Measurements from ENCODE around the gene BAZ2B. TPM values are rescaled to one million over a fixed set of nuclear protein-coding genes. Genes with fewer than 3 reads are reported as not detected.

Gene BAZ2B
- total and polyA plus RNA-seq, 2 donors (not counting 3 experiments of a cell fraction or from before 2014, with no cell fraction given): 22.1 to 73.8 TPM

- Histone ChIP-seq H3K36me3 (ENCODE audit: control insufficient read depth in 2 of 2, extremely low read depth in 1 of 2, insufficient read depth in 2 of 2, low read length in 2 of 2) (no peaks in the 10 kb centered on the region), H3K4me3 (replicated peaks in 1 of 3; ENCODE audit: insufficient read depth in 1 of 3, low read depth in 1 of 3, low read length in 3 of 3) (no peak overlapping the region), H3K27me3 (ENCODE audit: control insufficient read depth in 2 of 2, insufficient read depth in 2 of 2, low read length in 2 of 2) (no peaks in the 10 kb centered on the region), H3K9ac (replicated peaks; ENCODE audit: extremely low read depth, insufficient read depth, low read length) (no peak overlapping the region), H4K20me1 (replicated peaks; ENCODE audit: control insufficient read depth, extremely low read depth, insufficient read depth, low read length) (no peaks in the 10 kb centered on the region), H3K9me3 (replicated peaks; ENCODE audit: control insufficient read depth, insufficient read depth, low read length) (no peaks in the 10 kb centered on the region), H3K4me1 (ENCODE audit: control insufficient read depth, extremely low read depth, insufficient read depth, low read length) (no peaks in the 10 kb centered on the region), H2AFZ (ENCODE audit: low read depth, low read length) (no peak overlapping the region), H3K79me2 (ENCODE audit: control insufficient read depth, insufficient read depth, low read length) (peaks cover 11% of the 10 kb centered on the region), H3K9me1 (replicated peaks; ENCODE audit: control insufficient read depth, extremely low read depth, insufficient read depth, low read length) (no peaks in the 10 kb centered on the region), H3K4me2 (ENCODE audit: insufficient read depth, low read length) (no peak overlapping the region), H3K27ac (ENCODE audit: insufficient read depth, low read depth, low read length) (no peak overlapping the region)
- ChIA-PET POLR2A (no interaction called here), CTCF (no interaction called here)
- intact Hi-C loops (cut with micrococcal nuclease) (no loop called here), dilution Hi-C loops (cut with MboI; ENCODE audit: extremely low pct_ligation_motif_present, low sequenced_read_pairs) (no loop called here)
- TF ChIP-seq JUN (IDR thresholded peaks at IDR 0.05; ENCODE audit: borderline replicate concordance, insufficient read depth, insufficient read length, low read depth): no peak
- no peak for TF ChIP-seq MYC (IDR thresholded peaks at IDR 0.05; ENCODE audit: low read depth, low read length)
- TF ChIP-seq CTCF (IDR thresholded peaks at IDR 0.05; ENCODE audit: extremely low read depth in 1 of 2, insufficient read depth in 1 of 2, low read depth in 1 of 2, low read length in 2 of 2): no peak
- no TSS peak for BruUV-seq (replicated peaks)
- DNase-seq (ENCODE audit: low read depth, low spot score) (no peak), FAIRE-seq (no peak)
Measured at GRCh38 chr2:159572459-159572858, 43.9 kb downstream of the BAZ2B start.

GRCh38 chr2:159571540-159572260, 44.6 kb downstream of the BAZ2B start:
- Histone ChIP-seq H3K9me1 (replicated peaks; ENCODE audit: control insufficient read depth, extremely low read depth, insufficient read depth, low read length) (no peaks in the 10 kb centered on the region), H3K27ac (ENCODE audit: insufficient read depth, low read depth, low read length) (no peak overlapping the region), H3K36me3 (ENCODE audit: control insufficient read depth in 2 of 2, extremely low read depth in 1 of 2, insufficient read depth in 2 of 2, low read length in 2 of 2) (no peaks in the 10 kb centered on the region), H3K4me3 (replicated peaks in 1 of 3; ENCODE audit: insufficient read depth in 1 of 3, low read depth in 1 of 3, low read length in 3 of 3) (no peak overlapping the region), H3K79me2 (ENCODE audit: control insufficient read depth, insufficient read depth, low read length) (peaks cover 11% of the 10 kb centered on the region), H3K9ac (replicated peaks; ENCODE audit: extremely low read depth, insufficient read depth, low read length) (no peak overlapping the region), H3K27me3 (ENCODE audit: control insufficient read depth in 2 of 2, insufficient read depth in 2 of 2, low read length in 2 of 2) (no peaks in the 10 kb centered on the region), H3K4me2 (ENCODE audit: insufficient read depth, low read length) (no peak overlapping the region), H3K4me1 (ENCODE audit: control insufficient read depth, extremely low read depth, insufficient read depth, low read length) (no peaks in the 10 kb centered on the region), H3K9me3 (replicated peaks; ENCODE audit: control insufficient read depth, insufficient read depth, low read length) (no peaks in the 10 kb centered on the region), H4K20me1 (replicated peaks; ENCODE audit: control insufficient read depth, extremely low read depth, insufficient read depth, low read length) (no peaks in the 10 kb centered on the region), H2AFZ (ENCODE audit: low read depth, low read length) (no peak overlapping the region)
- FAIRE-seq (peak; percentile 4), DNase-seq (ENCODE audit: low read depth, low spot score) (no peak)
- dilution Hi-C loops (cut with MboI; ENCODE audit: extremely low pct_ligation_motif_present, low sequenced_read_pairs) (no loop called here), intact Hi-C loops (cut with micrococcal nuclease) (no loop called here)
- POLR2A ChIA-PET: no interaction called here
- no TSS peak for BruUV-seq (replicated peaks)
- CTCF ChIA-PET: no interaction called here
- TF ChIP-seq GATA2 (IDR thresholded peaks at IDR 0.05; ENCODE audit: insufficient read depth, insufficient read length, low read depth, low read length) (no peak), POLR2AphosphoS5 (IDR thresholded peaks at IDR 0.05; ENCODE audit: insufficient read depth, low read depth, low read length) (no peak), MAX (IDR thresholded peaks at IDR 0.05; ENCODE audit: insufficient read depth, insufficient read length) (no peak), EZH2 (IDR thresholded peaks at IDR 0.05; ENCODE audit: borderline replicate concordance, low read depth, low read length, severe bottlenecking) (no peak), MYC (IDR thresholded peaks at IDR 0.05; ENCODE audit: low read depth, low read length) (no peak), CTCF (IDR thresholded peaks at IDR 0.05; ENCODE audit: extremely low read depth in 1 of 2, insufficient read depth in 1 of 2, low read depth in 1 of 2, low read length in 2 of 2) (no peak), POLR2A (IDR thresholded peaks at IDR 0.05; ENCODE audit: low read depth, low read length) (no peak)

Measured in endothelial cell of umbilical vein (primary cell).